MG63 (cell line): ENCODE results near the gene RSRC1. TPM values are rescaled to one million over a fixed set of nuclear protein-coding genes. Genes with fewer than 3 reads are reported as not detected.

ENCODE experiments used
- DNase-seq: peaks from one replicate; pipeline ENCODE4 v3.0.0-alpha.2; 2020
- H3K27me3 ChIP-seq: fragments of 250-450 bp; sonication (Bioruptor Pico); 2 replicates; pipeline ENCODE4 v1.5.1; 2020; ENCODE audit warnings: mild to moderate bottlenecking, moderate library complexity
- H3K36me3 ChIP-seq: fragments of 250-450 bp; sonication (Bioruptor Pico); 2 replicates; pipeline ENCODE4 v1.5.1; 2020; ENCODE audit warnings: mild to moderate bottlenecking, moderate library complexity
- H3K4me3 ChIP-seq: fragments of 250-450 bp; sonication (Bioruptor Pico); 2 replicates; pipeline ENCODE4 v1.5.1; 2020; ENCODE audit warnings: mild to moderate bottlenecking, moderate library complexity
- H3K9me3 ChIP-seq: fragments of 250-450 bp; sonication (Bioruptor Pico); 2 replicates; pipeline ENCODE4 v1.5.1; 2020; ENCODE audit warnings: mild to moderate bottlenecking, moderate library complexity
- total RNA-seq: library from RNA; depleted of rRNA; stranded (reverse); fragments of >200 nt; shearing (Covaris generic); gene quantifications from 2 replicates; pipeline ENCODE4 v1.2.3, GENCODE V29; 2014; ENCODE audit warnings: low replicate concordance

RSRC1 gene
- total RNA-seq, 1 experiment from 2014 or later = 42.6 TPM

DNA sequence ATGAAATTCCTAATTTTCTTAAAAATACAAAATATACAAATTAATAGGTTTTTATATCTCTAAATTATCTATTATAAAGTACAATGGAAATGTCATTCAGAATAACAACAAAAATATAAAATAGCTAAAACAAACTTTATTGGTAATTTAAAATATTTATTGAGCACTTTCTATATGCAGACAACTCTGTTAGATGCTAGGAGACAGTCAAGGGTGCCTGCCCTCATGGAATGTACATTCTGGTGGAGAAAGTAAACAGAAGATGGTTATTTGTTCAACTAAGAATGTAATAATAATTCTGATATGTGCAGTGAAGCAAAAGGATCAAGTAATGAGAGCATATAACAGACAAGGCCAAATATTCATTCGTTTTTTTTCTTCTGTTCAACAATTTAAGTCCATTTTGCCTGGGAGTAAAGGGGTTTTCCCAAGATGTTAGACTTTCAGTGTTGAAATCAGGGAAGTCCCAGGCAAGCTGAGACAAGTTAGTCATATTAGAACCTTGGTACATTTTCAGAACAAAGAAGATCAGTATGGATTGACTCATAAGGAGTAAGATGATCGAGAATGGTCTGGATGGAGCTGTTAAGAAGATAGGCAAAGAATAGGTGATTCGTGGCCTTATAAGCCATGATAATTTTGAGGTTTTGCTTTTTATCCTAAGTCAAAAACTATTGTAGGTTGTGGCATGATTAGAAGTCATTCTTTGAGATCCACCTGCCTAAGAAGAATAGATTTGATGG lies 310.9 kb downstream of the RSRC1 start:
- no peaks in the 10 kb centered on the region for H3K27me3 ChIP-seq
- no peak for DNase-seq
- H3K36me3 ChIP-seq = no peaks in the 10 kb centered on the region
- H3K4me3 ChIP-seq = no peak overlapping the region
- no peaks in the 10 kb centered on the region for H3K9me3 ChIP-seq

DNA sequence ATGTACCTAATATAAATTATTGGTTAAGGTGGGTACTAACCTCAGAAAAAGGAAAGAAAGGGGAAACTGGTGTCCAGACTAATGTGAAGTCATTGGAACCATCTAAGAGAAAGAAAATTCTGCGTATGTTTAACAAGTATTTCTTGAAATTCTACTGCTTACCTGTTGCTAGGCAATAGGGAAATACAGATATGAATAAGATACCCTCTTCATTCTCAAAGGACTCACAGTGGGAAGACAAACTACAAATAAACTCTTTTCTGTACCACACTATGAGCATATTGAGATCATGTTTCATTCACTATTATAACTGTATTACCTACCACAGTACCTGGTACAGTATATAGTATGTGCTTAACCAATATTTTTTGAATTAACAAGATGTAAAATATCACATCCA lies 320.6 kb downstream of the RSRC1 start:
- H3K9me3 ChIP-seq = no peaks in the 10 kb centered on the region
- H3K36me3 ChIP-seq = no peaks in the 10 kb centered on the region
- H3K4me3 ChIP-seq = no peak overlapping the region
- no peaks in the 10 kb centered on the region for H3K27me3 ChIP-seq
- no peak for DNase-seq

DNA sequence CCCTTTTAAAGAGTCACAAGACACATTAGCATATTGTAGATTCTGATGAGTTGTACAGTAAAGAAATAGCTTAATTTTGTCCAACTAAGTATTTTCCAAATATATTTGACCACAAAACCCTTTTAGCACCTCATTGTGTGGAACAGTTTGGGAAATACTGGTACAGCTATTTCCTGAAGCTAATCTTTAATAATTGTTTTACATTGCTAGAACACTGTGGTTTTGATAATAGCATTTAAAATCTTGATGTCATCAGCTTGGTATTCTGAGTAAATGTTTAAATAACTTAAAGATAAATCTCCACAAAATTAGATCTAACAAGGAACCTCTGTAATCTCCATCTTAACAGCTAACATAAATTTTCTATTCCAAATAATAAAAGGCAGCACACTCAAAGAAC lies 321.1 kb downstream of the RSRC1 start:
- no peaks in the 10 kb centered on the region for H3K27me3 ChIP-seq
- DNase-seq = no peak
- H3K9me3 ChIP-seq = no peaks in the 10 kb centered on the region
- no peaks in the 10 kb centered on the region for H3K36me3 ChIP-seq
- H3K4me3 ChIP-seq = no peak overlapping the region

DNA sequence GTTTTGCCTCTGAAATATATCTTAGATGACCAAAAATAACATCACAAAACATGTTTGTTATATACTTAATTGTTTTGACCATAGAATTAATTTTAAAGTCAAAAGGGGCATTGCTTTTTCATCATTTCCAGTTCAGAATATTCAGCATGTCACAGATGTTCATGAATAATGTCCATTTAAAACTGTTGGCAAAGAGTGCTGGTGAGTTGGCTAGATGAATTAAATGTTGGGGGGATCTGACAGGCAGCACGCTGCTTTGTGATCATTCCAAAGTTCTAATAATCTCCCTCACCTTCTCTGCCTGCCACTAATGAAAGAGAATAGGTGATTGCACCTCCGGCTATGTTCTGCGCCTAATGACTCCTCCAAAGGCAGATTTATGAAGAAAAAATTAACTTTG lies 321.9 kb downstream of the RSRC1 start:
- Histone ChIP-seq H3K27me3 (no peaks in the 10 kb centered on the region), H3K4me3 (no peak overlapping the region), H3K9me3 (no peaks in the 10 kb centered on the region), H3K36me3 (no peaks in the 10 kb centered on the region)
- no peak for DNase-seq

DNA sequence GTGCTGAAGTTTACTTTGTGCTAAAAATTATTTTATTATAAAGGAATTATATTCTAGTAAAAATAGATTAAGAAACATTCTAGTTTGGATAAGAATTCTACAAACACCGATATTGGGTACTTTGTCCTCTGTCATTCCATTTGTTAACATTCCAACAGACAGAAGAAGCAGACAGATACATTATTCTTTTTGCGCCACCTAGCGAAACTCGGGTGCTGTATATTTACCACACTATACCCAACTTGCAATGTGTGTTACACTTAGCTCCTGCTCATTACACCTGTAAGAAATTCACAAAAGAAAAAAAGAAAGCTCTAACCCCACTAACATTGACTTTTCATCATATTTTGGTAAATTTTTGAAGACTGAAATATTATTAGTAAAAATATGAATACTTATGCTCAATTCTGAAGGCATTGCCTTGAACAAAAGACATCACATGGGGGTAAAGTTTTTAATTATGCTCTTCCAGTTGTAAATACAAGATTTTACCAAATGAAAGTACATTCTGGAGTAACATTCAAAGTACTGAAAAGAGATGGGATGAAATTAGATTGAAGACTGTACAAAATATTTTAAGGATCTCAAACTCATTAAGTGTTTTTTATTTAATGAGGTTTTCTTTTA lies 324.6 kb downstream of the RSRC1 start:
- H3K4me3 ChIP-seq = no peak overlapping the region
- DNase-seq = peak; percentile 34

DNA sequence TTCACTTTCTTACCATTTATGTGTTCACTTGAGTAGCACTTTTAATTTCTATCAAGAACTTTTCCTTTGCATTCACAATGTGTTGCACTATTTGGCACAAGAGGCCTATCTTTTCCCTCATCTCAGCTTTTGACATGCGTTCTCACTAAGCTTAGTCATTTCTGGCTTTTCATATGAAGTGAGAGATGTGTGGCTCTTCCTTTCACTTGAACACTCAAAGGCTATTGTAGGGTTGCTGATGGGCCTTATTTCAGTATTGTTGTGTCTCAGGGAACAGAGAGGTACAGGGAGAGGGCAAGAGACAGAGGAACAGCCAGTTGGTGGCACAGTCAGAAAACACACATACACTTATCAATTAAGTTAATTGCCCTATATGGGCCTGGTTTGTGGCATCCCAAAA lies 333.7 kb downstream of the RSRC1 start:
- no peaks in the 10 kb centered on the region for H3K27me3 ChIP-seq
- no peaks in the 10 kb centered on the region for H3K36me3 ChIP-seq
- H3K4me3 ChIP-seq = no peak overlapping the region
- no peaks in the 10 kb centered on the region for H3K9me3 ChIP-seq
- DNase-seq = no peak

More for the DNA sequence above, 324.6 kb downstream of the RSRC1 start:
- Histone ChIP-seq H3K27me3 (no peaks in the 10 kb centered on the region), H3K9me3 (no peaks in the 10 kb centered on the region), H3K36me3 (no peaks in the 10 kb centered on the region)

DNA sequence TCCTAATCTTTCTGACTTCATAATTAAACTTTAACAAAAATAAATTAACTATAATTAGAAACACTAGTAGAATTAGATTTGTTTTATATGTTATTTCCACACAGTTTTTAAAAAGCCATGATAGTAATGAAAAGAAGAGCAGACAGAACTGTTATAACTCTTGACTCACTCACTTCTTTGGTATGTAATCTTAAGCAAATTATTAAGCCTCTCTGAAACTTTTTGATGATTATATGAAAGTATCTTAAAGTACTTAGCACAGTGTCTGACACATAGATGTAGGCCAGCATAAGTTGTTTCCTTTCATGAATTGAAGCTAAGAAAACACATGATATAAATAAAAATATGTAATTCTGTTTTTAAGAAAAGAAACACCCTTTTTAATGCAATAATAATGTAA lies 337.5 kb downstream of the RSRC1 start:
- H3K27me3 ChIP-seq = no peaks in the 10 kb centered on the region
- no peaks in the 10 kb centered on the region for H3K9me3 ChIP-seq
- H3K36me3 ChIP-seq = no peaks in the 10 kb centered on the region
- no peak overlapping the region for H3K4me3 ChIP-seq
- no peak for DNase-seq

DNA sequence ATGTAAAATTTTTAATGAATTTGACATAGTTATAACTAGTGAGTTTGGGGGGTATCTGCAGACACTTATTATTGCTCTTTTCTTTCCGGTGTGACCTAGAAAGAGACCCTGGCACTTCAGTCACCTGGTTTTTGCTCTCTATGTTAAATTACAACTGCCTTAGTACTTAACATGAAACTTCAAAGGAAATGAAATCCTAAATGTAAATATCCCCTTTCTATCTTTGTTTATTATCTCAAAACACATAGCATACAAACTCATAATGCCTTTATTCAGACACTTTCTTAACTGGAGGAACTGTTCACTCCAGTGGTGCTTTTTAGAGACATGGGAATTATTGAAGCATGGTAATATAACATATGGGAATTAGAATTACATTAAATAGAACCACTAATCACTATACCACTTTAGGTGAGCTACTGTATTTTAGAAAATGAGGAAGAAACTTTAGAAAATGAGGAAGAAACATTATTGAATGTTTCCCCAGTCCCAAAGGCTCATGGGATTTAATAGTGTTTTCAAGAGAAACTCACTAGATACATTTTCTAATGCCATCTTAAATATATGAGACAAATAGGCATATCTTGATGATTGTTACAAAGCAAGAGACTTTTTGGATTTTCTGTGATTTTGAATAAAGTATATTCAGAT lies 341.6 kb downstream of the RSRC1 start:
- no peak for DNase-seq
- H3K36me3 ChIP-seq = no peaks in the 10 kb centered on the region
- no peaks in the 10 kb centered on the region for H3K9me3 ChIP-seq
- H3K4me3 ChIP-seq = no peak overlapping the region
- H3K27me3 ChIP-seq = no peaks in the 10 kb centered on the region

DNA sequence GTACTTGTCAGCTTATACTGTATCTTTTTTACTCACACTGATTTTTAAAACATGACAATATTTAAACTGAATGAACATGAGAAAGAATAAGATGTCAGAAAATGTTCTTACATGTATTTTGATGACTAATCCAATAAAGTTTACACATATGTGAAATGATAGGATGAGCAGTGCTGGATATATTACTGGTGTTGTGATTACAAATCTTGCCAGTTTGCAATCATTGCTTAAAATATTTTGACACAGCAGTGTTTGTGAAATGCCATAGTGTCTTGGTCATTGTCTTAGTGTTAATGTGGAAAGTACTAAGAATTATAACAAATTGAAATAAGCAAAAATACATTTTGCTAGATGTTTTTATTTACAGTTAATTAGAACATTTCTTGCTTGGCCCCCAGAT lies 342.4 kb downstream of the RSRC1 start:
- no peak overlapping the region for H3K4me3 ChIP-seq
- H3K36me3 ChIP-seq = no peaks in the 10 kb centered on the region
- DNase-seq = no peak
- H3K9me3 ChIP-seq = no peaks in the 10 kb centered on the region
- no peaks in the 10 kb centered on the region for H3K27me3 ChIP-seq

DNA sequence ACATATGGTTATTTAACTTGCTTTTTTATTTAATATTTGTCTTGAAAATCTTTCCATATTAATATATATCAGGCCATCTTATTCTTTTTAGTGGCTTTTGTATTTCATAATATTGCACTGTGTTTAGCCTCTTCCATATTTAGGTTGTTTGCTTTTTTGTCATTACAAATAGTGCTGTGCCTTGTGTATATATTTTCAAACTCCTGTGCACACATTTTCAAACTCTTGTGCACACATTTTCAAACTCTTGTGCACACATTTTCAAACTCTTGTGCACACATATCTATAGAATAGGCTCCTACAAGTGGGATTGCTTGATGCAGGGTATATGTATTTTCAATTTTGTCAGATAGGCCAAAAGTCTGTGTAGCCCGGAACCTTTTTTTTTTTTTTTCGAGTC lies 343.1 kb downstream of the RSRC1 start:
- Histone ChIP-seq H3K27me3 (no peaks in the 10 kb centered on the region), H3K36me3 (no peaks in the 10 kb centered on the region), H3K9me3 (no peaks in the 10 kb centered on the region), H3K4me3 (no peak overlapping the region)
- DNase-seq = no peak

DNA sequence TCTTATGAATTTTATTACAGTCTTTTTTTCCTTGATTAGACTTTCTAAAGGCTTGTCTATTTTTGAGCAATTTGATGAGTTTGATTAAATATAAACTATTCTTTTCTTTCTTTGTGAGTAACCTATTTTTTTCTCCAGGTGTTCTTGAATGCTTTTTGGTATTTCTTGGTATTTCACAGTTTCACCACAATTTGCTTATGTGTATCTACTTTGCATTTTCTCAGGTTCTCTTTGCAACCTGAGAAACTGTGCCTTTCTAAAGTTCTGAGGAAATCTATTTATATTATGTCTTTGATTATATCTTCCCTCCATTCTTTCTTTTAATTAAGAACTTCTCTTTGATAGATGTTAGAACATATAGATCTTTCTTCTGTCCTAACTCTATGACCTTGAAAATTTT lies 344.0 kb downstream of the RSRC1 start:
- H3K9me3 ChIP-seq = no peaks in the 10 kb centered on the region
- no peak overlapping the region for H3K4me3 ChIP-seq
- H3K36me3 ChIP-seq = no peaks in the 10 kb centered on the region
- DNase-seq = no peak
- no peaks in the 10 kb centered on the region for H3K27me3 ChIP-seq

DNA sequence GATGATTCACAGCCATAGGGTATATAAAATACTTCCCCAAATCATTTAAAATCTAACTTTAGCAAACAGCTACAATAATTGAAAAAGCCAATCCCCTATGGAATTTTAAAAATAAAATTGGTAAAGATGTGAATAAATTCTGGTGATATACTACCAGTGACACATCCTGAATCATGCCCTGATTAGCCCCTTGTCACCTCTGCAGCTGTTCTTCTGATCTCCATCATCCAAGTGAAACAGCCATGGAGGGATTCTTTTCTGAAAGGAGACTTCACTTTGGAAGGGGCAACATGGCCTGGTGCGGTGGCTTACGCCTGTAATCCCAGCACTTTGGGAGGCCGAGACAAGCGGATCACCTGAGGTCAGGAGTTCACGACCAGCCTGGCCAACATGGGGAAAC lies 345.5 kb downstream of the RSRC1 start:
- Histone ChIP-seq H3K9me3 (no peaks in the 10 kb centered on the region), H3K27me3 (no peaks in the 10 kb centered on the region), H3K36me3 (no peaks in the 10 kb centered on the region), H3K4me3 (no peak overlapping the region)
- no peak for DNase-seq

DNA sequence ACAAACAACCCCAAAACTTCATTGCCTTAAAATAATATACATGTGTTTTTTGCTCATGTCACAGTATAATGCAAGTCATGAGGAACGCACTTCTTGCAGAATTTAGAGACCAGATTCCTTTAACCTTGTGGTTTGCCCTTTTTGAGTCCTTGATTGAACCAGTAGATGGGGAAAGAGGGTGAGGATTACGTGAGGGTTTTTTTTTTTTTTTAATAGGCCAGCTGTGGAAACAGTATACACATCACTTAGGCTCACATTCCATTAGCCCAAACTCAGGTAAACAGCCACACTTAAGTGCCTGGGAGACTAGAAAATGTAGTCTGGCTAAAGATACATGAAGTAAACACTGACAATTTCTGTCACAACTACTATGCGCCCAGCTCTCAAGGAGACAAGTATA lies 346.2 kb downstream of the RSRC1 start:
- H3K9me3 ChIP-seq = no peaks in the 10 kb centered on the region
- no peaks in the 10 kb centered on the region for H3K36me3 ChIP-seq
- H3K4me3 ChIP-seq = no peak overlapping the region
- no peaks in the 10 kb centered on the region for H3K27me3 ChIP-seq
- no peak for DNase-seq

DNA sequence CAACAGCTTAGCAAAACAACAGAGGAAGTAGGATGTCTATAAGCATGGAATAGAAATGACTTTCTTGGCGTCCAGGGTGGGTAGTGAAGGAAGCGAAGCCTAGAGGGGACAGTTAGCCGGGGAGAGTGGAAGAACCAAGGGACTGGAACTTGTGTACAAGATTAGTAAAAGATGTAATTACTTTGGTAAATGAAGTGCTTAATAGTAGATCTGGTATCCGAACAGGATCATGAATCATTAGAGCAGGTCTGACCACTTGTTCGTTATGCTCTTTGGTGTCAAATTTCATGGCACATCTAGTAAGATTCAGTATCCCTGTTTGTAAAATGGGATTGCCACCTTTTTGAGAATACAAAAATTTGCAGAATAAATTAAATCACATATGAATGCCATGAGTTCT lies 348.6 kb downstream of the RSRC1 start:
- Histone ChIP-seq H3K4me3 (no peak overlapping the region), H3K36me3 (no peaks in the 10 kb centered on the region), H3K27me3 (no peaks in the 10 kb centered on the region), H3K9me3 (no peaks in the 10 kb centered on the region)
- DNase-seq = no peak

DNA sequence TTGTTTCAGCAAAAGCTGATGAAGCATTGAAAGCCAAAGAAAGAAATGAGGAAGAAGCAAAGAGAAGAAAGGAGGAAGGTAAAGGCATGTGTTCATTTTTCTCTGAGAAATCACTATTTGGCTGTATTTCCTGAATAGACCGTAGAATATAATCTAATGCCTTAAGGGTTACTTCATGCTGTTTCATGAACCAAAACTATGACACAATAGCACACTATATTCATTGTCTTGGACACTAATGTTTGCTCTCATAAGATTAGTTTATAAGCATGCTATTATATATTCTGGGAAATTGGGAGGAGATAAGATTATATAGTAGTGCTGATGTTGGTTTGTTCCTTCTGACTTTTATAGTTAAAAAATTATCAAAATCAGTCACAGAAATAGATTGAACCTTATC lies 351.0 kb downstream of the RSRC1 start:
- Histone ChIP-seq H3K4me3 (no peak overlapping the region), H3K27me3 (no peaks in the 10 kb centered on the region), H3K36me3 (no peaks in the 10 kb centered on the region), H3K9me3 (no peaks in the 10 kb centered on the region)
- DNase-seq = no peak

DNA sequence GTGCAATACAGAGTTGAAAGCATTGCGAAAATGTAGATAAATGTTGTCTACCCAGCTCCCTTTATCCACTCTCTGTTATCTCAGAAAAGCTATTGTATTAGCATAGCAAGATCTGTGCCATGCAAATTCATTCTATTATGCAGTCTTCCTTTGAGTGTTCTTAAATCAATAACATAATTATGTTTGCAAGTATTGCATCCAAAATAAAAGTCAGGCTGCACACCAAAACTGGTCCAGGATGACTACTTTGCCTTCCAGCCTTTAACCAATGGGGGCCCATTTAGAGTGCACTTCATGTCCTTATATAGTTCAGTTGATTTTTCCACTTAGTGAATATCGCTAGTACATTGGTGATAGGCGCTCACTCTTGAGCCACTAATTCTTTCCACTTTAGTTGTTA lies 353.7 kb downstream of the RSRC1 start:
- Histone ChIP-seq H3K9me3 (no peaks in the 10 kb centered on the region), H3K36me3 (no peaks in the 10 kb centered on the region), H3K4me3 (no peak overlapping the region), H3K27me3 (no peaks in the 10 kb centered on the region)
- DNase-seq = no peak

DNA sequence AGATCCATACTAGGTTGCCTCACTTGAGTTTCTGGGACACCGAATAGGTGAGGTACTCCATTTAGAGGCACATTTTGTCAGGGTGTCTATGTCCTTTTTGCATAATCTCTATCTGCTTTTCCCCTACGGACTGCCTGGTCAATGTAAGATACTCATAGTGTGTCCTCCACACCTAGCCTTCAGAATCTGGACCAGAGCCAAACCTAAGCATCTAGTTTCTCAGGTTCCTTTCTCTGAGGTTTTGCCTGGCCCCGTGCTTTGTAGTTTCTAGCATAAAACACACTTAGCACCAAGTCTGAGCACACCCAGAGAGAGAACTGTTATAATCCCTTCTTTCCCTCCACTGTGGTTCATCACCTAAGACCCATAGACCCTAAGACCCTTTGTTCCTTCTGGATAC lies 355.2 kb downstream of the RSRC1 start:
- no peak for DNase-seq
- no peaks in the 10 kb centered on the region for H3K9me3 ChIP-seq
- no peaks in the 10 kb centered on the region for H3K36me3 ChIP-seq
- H3K4me3 ChIP-seq = no peak overlapping the region
- H3K27me3 ChIP-seq = no peaks in the 10 kb centered on the region
